Nephron progenitor cell (in vitro differentiated cells): ENCODE measurements around the gene ORM1.

Experiments
- DNase-seq: peaks from one replicate; pipeline ENCODE4 v3.0.0; 2021
- H3K27ac Mint-ChIP-seq: 2 replicates; pipeline ENCODE4 v1.8.0; 2021; ENCODE audit warnings: mild to moderate bottlenecking, moderate library complexity, mixed read lengths
- H3K27me3 Mint-ChIP-seq: 2 replicates; pipeline ENCODE4 v1.8.0; 2021; ENCODE audit warnings: mild to moderate bottlenecking, low read depth, mixed read lengths; ENCODE audit not compliant: poor library complexity
- H3K36me3 Mint-ChIP-seq: 2 replicates; pipeline ENCODE4 v1.8.0; 2021; ENCODE audit warnings: low read depth, mixed read lengths
- H3K4me1 Mint-ChIP-seq: 2 replicates; pipeline ENCODE4 v1.8.0; 2021; ENCODE audit warnings: mixed read lengths
- H3K4me3 Mint-ChIP-seq: 2 replicates; pipeline ENCODE4 v1.8.0; 2021; ENCODE audit warnings: mild to moderate bottlenecking, moderate library complexity, mixed read lengths
- H3K9me3 Mint-ChIP-seq: 2 replicates; pipeline ENCODE4 v1.8.0; 2021; ENCODE audit warnings: mild to moderate bottlenecking, moderate library complexity, mixed read lengths
- CTCF ChIP-seq: fragments of 200-600 bp; sonication (generic); IDR thresholded peaks from 2 replicates; pipeline ENCODE4 v1.5.0; 2021; ENCODE audit warnings: antibody characterized with exemption

Gene ORM1

GRCh38 chr9:114349713-114350480 is 27.0 kb downstream of the ORM1 start:
- Mint-ChIP-seq H3K27ac (peak overlapping the region; percentile 93), H3K36me3 (peaks cover 54% of the 10 kb centered on the region), H3K27me3 (no peaks in the 10 kb centered on the region), H3K4me3 (peak overlapping the region; percentile 20), H3K4me1 (peaks cover 22% of the 10 kb centered on the region), H3K9me3 (no peaks in the 10 kb centered on the region)
- TF ChIP-seq CTCF: no peak
- no peak for DNase-seq

- no peak for DNase-seq
- Mint-ChIP-seq H3K27me3 (no peaks in the 10 kb centered on the region), H3K36me3 (peaks cover 45% of the 10 kb centered on the region), H3K4me1 (peaks cover 21% of the 10 kb centered on the region), H3K4me3 (no peak overlapping the region), H3K9me3 (no peaks in the 10 kb centered on the region), H3K27ac (no peak overlapping the region)
- TF ChIP-seq CTCF: no peak
These were observed 27.9 kb downstream of the ORM1 start for GRCh38 chr9:114350636-114351401.

GRCh38 chr9:114351932-114352331 is 29.0 kb downstream of the ORM1 start:
- Mint-ChIP-seq H3K27ac (no peak overlapping the region), H3K36me3 (peaks cover 38% of the 10 kb centered on the region)

GRCh38 chr9:114355821-114356220 is 32.9 kb downstream of the ORM1 start:
- Mint-ChIP-seq H3K9me3 (no peaks in the 10 kb centered on the region), H3K27ac (no peak overlapping the region), H3K4me1 (no peaks in the 10 kb centered on the region), H3K36me3 (peaks cover 32% of the 10 kb centered on the region), H3K27me3 (no peaks in the 10 kb centered on the region), H3K4me3 (no peak overlapping the region)
- DNase-seq: no peak
- no peak for TF ChIP-seq CTCF

More at GRCh38 chr9:114351932-114352331, 29.0 kb downstream of the ORM1 start:
- TF ChIP-seq CTCF: no peak
- H3K4me1 Mint-ChIP-seq: peaks cover 21% of the 10 kb centered on the region
- H3K27me3 Mint-ChIP-seq: no peaks in the 10 kb centered on the region
- no peaks in the 10 kb centered on the region for H3K9me3 Mint-ChIP-seq
- DNase-seq: no peak
- no peak overlapping the region for H3K4me3 Mint-ChIP-seq

GRCh38 chr9:114356792-114357191 is 33.9 kb downstream of the ORM1 start:
- TF ChIP-seq CTCF: no peak
- Mint-ChIP-seq H3K4me3 (no peak overlapping the region), H3K27me3 (no peaks in the 10 kb centered on the region), H3K27ac (no peak overlapping the region), H3K9me3 (no peaks in the 10 kb centered on the region), H3K36me3 (peaks cover 34% of the 10 kb centered on the region), H3K4me1 (no peaks in the 10 kb centered on the region)
- no peak for DNase-seq
